Ishikawa (cell line): ENCODE results near the gene TMEFF2.

Experiments used
- CEBPB ChIP-seq: IDR thresholded peaks from 2 replicates; pipeline ENCODE4 v1.6.1; 2012
- CREB1 ChIP-seq: IDR thresholded peaks from 2 replicates; pipeline ENCODE4 v1.6.1; 2012; ENCODE audit warnings: low read depth
- EP300 ChIP-seq: IDR thresholded peaks from 2 replicates; pipeline ENCODE4 v1.6.1; 2012; ENCODE audit warnings: borderline replicate concordance
- FOXM1 ChIP-seq: IDR thresholded peaks from 2 replicates; pipeline ENCODE4 v1.6.1; 2012; ENCODE audit warnings: low read depth, borderline replicate concordance
- MAX ChIP-seq: IDR thresholded peaks from 2 replicates; pipeline ENCODE4 v1.6.1; 2012
- RAD21 ChIP-seq: IDR thresholded peaks from 2 replicates; pipeline ENCODE4 v1.6.1; 2012; ENCODE audit warnings: low read depth
- TAF1 ChIP-seq: IDR thresholded peaks from 2 replicates; pipeline ENCODE4 v1.6.1; 2012; ENCODE audit warnings: low read depth, mild to moderate bottlenecking
- TCF12 ChIP-seq: IDR thresholded peaks from 2 replicates; pipeline ENCODE4 v1.6.1; 2012; ENCODE audit warnings: low read depth
- TEAD4 ChIP-seq: IDR thresholded peaks from 2 replicates; pipeline ENCODE4 v1.6.1; 2012
- YY1 ChIP-seq: IDR thresholded peaks from 2 replicates; pipeline ENCODE4 v1.6.1; 2012; ENCODE audit warnings: low read depth
- ZBTB7A ChIP-seq: IDR thresholded peaks from 2 replicates; pipeline ENCODE4 v1.6.1; 2012; ENCODE audit warnings: low read depth
- TF ChIP-seq, protein P1 (sequence below): IDR thresholded peaks from 2 replicates; pipeline ENCODE4 v1.6.1; 2012; ENCODE audit warnings: low read depth, mild to moderate bottlenecking

DNA sequence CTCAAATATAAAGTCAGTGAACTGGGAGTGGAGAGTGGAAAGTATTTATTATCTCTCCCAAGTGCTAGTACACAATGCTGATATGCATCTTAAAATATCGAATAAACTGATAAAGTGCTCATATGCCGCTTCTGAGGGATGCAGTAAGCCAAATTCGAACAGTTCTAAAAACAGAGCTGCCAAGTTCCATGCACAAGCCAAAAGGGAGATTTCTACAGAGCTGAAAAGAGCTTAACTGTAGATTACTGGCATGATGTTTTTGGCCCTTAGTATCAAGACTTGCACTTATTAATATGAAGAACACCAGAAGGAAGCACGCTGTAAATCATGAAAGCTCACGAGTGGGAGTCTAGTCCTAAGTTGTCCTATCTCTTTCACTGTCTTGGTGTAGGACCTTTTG, 7.9 kb downstream of the TMEFF2 start:
- TF ChIP-seq, protein P1, sequence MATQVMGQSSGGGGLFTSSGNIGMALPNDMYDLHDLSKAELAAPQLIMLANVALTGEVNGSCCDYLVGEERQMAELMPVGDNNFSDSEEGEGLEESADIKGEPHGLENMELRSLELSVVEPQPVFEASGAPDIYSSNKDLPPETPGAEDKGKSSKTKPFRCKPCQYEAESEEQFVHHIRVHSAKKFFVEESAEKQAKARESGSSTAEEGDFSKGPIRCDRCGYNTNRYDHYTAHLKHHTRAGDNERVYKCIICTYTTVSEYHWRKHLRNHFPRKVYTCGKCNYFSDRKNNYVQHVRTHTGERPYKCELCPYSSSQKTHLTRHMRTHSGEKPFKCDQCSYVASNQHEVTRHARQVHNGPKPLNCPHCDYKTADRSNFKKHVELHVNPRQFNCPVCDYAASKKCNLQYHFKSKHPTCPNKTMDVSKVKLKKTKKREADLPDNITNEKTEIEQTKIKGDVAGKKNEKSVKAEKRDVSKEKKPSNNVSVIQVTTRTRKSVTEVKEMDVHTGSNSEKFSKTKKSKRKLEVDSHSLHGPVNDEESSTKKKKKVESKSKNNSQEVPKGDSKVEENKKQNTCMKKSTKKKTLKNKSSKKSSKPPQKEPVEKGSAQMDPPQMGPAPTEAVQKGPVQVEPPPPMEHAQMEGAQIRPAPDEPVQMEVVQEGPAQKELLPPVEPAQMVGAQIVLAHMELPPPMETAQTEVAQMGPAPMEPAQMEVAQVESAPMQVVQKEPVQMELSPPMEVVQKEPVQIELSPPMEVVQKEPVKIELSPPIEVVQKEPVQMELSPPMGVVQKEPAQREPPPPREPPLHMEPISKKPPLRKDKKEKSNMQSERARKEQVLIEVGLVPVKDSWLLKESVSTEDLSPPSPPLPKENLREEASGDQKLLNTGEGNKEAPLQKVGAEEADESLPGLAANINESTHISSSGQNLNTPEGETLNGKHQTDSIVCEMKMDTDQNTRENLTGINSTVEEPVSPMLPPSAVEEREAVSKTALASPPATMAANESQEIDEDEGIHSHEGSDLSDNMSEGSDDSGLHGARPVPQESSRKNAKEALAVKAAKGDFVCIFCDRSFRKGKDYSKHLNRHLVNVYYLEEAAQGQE: no peak
- TF ChIP-seq RAD21: no peak
- no peak for TF ChIP-seq MAX
- TF ChIP-seq CREB1: no peak
- no peak for TF ChIP-seq YY1
- TF ChIP-seq ZBTB7A: no peak
- no peak for TF ChIP-seq TAF1
- no peak for TF ChIP-seq EP300
- TF ChIP-seq FOXM1: no peak
- no peak for TF ChIP-seq TEAD4
- TF ChIP-seq TCF12: no peak
- TF ChIP-seq CEBPB: no peak
